Neural cell (in vitro differentiated cells): ENCODE measurements around the gene ARMC12. TPM values are rescaled to one million over a fixed set of nuclear protein-coding genes. Genes with fewer than 3 reads are reported as not detected.

Experiments used
- H2AFZ ChIP-seq: fragments of 200-600, 300-800 bp; sonication (generic), shearing (Covaris generic); 2 replicates; pipeline ENCODE4 v1.6.0; 2014; ENCODE audit warnings: low read depth, mild to moderate bottlenecking, antibody characterized with exemption, low read length, moderate library complexity
- H3F3A ChIP-seq: fragments of 200-600 bp; shearing (Covaris generic); 2 replicates; pipeline ENCODE4 v1.6.1; 2016; ENCODE audit warnings: mild to moderate bottlenecking, moderate library complexity, mixed read lengths, antibody characterized with exemption, low read length; ENCODE audit not compliant: insufficient read depth, poor library complexity, severe bottlenecking
- H3K27ac ChIP-seq: fragments of 200-600, 300-800 bp; sonication (generic), shearing (Covaris generic); 2 replicates; pipeline ENCODE4 v1.5.1; 2014; ENCODE audit warnings: mild to moderate bottlenecking, low read length, moderate library complexity
- H3K27me3 ChIP-seq: fragments of 300-800, 200-600 bp; sonication (generic), shearing (Covaris generic); 2 replicates; pipeline ENCODE4 v1.6.0; 2014; ENCODE audit warnings: mild to moderate bottlenecking, low read depth, low read length, moderate library complexity; ENCODE audit not compliant: insufficient read depth
- H3K36me3 ChIP-seq: fragments of 300-800, 200-600 bp; sonication (generic), shearing (Covaris generic); 2 replicates; pipeline ENCODE4 v1.5.1; 2014; ENCODE audit warnings: mild to moderate bottlenecking, antibody characterized with exemption, low read length, moderate library complexity; ENCODE audit not compliant: insufficient read depth
- H3K4me2 ChIP-seq: fragments of 300-800, 200-600 bp; sonication (generic), shearing (Covaris generic); 2 replicates; pipeline ENCODE4 v1.6.0; 2014; ENCODE audit warnings: mild to moderate bottlenecking, low read length
- H3K4me3 ChIP-seq: fragments of 300-800, 200-600 bp; sonication (generic), shearing (Covaris generic); 2 replicates; pipeline ENCODE4 v1.5.1; 2014; ENCODE audit warnings: mild to moderate bottlenecking, low read length, moderate library complexity
- H3K79me2 ChIP-seq: fragments of 200-600 bp; shearing (Covaris generic); replicated peaks from 2 replicates; pipeline ENCODE4 v1.6.0; 2014; ENCODE audit warnings: mild to moderate bottlenecking, low read length, moderate library complexity; ENCODE audit not compliant: insufficient read depth
- H3K9ac ChIP-seq: fragments of 300-800, 200-600 bp; sonication (generic), shearing (Covaris generic); 2 replicates; pipeline ENCODE4 v1.6.1; 2016; ENCODE audit warnings: mild to moderate bottlenecking, low read length, mixed read lengths
- H3K9me2 ChIP-seq: fragments of 200-600 bp; shearing (Covaris generic); 2 replicates; pipeline ENCODE4 v1.6.1; 2016; ENCODE audit warnings: mild to moderate bottlenecking, low read length, mixed read lengths; ENCODE audit not compliant: insufficient read depth
- H3K9me3 ChIP-seq: fragments of 200-600, 300-800 bp; sonication (generic), shearing (Covaris generic); 2 replicates; pipeline ENCODE4 v1.6.1; 2016; ENCODE audit warnings: mild to moderate bottlenecking, mixed run types, low read length, moderate library complexity, mixed read lengths
- H4K20me1 ChIP-seq: fragments of 200-600 bp; shearing (Covaris generic); 2 replicates; pipeline ENCODE4 v1.6.1; 2016; ENCODE audit warnings: mild to moderate bottlenecking, mixed run types; ENCODE audit not compliant: insufficient read depth
- CTCF ChIP-seq: fragments of 450-650 bp; IDR thresholded peaks from 2 replicates; pipeline ENCODE4 v1.5.1; 2014; ENCODE audit warnings: antibody characterized with exemption, mild to moderate bottlenecking, moderate library complexity; ENCODE audit not compliant: poor library complexity, severe bottlenecking
- EP300 ChIP-seq: fragments of 450-650 bp; conservative IDR thresholded peaks from 2 replicates; pipeline ENCODE4 v1.6.1; 2014; ENCODE audit warnings: antibody characterized with exemption, mild to moderate bottlenecking, moderate library complexity; ENCODE audit not compliant: poor library complexity, severe bottlenecking
- EZH2 ChIP-seq: fragments of 200-600, 300-800 bp; shearing (Covaris generic), sonication (generic); IDR thresholded peaks from 2 replicates; pipeline ENCODE4 v1.6.1; 2014; ENCODE audit warnings: antibody characterized with exemption, low read length, borderline replicate concordance, mild to moderate bottlenecking; ENCODE audit not compliant: insufficient read depth, poor library complexity, severe bottlenecking
- MXI1 ChIP-seq: fragments of 450-650 bp; conservative IDR thresholded peaks from 2 replicates; pipeline ENCODE4 v1.6.1; 2014; ENCODE audit warnings: antibody characterized with exemption, mild to moderate bottlenecking; ENCODE audit not compliant: poor library complexity, severe bottlenecking
- POLR2AphosphoS5 ChIP-seq: IDR thresholded peaks from 2 replicates; pipeline ENCODE4 v1.6.1; 2012
- RAD21 ChIP-seq: fragments of 450-650 bp; conservative IDR thresholded peaks from 2 replicates; pipeline ENCODE4 v1.6.1; 2014; ENCODE audit warnings: antibody characterized with exemption, mild to moderate bottlenecking, moderate library complexity
- REST ChIP-seq: IDR thresholded peaks from 2 replicates; pipeline ENCODE4 v1.6.1; 2012; ENCODE audit warnings: borderline replicate concordance
- SMC3 ChIP-seq: fragments of 450-650 bp; conservative IDR thresholded peaks from 2 replicates; pipeline ENCODE4 v1.6.1; 2014; ENCODE audit warnings: antibody characterized with exemption, mild to moderate bottlenecking, moderate library complexity; ENCODE audit not compliant: poor library complexity
- TAF1 ChIP-seq: IDR thresholded peaks from 2 replicates; pipeline ENCODE4 v1.6.1; 2012; ENCODE audit warnings: low read depth
- polyA plus RNA-seq: library from polyadenylated mRNA; depleted of rRNA; stranded (reverse); fragments of >200 nt; gene quantifications from 2 replicates; pipeline ENCODE4 v1.2.3, GENCODE V29; 2014

The ARMC12 gene
- polyA plus RNA-seq, 1 donor from 2014 or later: 2.2 TPM

GRCh38 chr6:35794536-35795452, 58.0 kb downstream of the ARMC12 start:
- Histone ChIP-seq H3K27ac (no peak overlapping the region), H3F3A (no peaks in the 10 kb centered on the region), H3K9ac (no peak overlapping the region), H3K4me2 (no peak overlapping the region), H4K20me1 (no peaks in the 10 kb centered on the region), H3K36me3 (no peaks in the 10 kb centered on the region), H2AFZ (no peak overlapping the region), H3K79me2 (no peaks in the 10 kb centered on the region), H3K9me2 (no peaks in the 10 kb centered on the region), H3K27me3 (no peaks in the 10 kb centered on the region), H3K9me3 (no peaks in the 10 kb centered on the region), H3K4me3 (no peak overlapping the region)
- TF ChIP-seq RAD21 (no peak), REST (no peak), EP300 (no peak), CTCF (no peak), POLR2AphosphoS5 (no peak), MXI1 (no peak), EZH2 (no peak), SMC3 (no peak), TAF1 (no peak)

GRCh38 chr6:35795453-35796071, 58.7 kb downstream of the ARMC12 start:
- H2AFZ ChIP-seq: no peak overlapping the region
- H3K79me2 ChIP-seq: no peaks in the 10 kb centered on the region
- H3F3A ChIP-seq: no peaks in the 10 kb centered on the region
- no peak overlapping the region for H3K4me3 ChIP-seq
- H3K36me3 ChIP-seq: no peaks in the 10 kb centered on the region
- H3K9ac ChIP-seq: no peak overlapping the region
- no peaks in the 10 kb centered on the region for H4K20me1 ChIP-seq
- H3K4me2 ChIP-seq: no peak overlapping the region
- H3K27ac ChIP-seq: no peak overlapping the region
- no peak for TF ChIP-seq CTCF
- TF ChIP-seq REST: no peak
- TF ChIP-seq EP300: no peak
- no peak for TF ChIP-seq MXI1
- no peak for TF ChIP-seq POLR2AphosphoS5
- no peak for TF ChIP-seq RAD21
- no peak for TF ChIP-seq SMC3
- no peak for TF ChIP-seq TAF1
- TF ChIP-seq EZH2: no peak
- no peaks in the 10 kb centered on the region for H3K9me2 ChIP-seq
- no peaks in the 10 kb centered on the region for H3K9me3 ChIP-seq
- H3K27me3 ChIP-seq: no peaks in the 10 kb centered on the region
